ENCODE data around the gene KCNJ15. TPM values are rescaled to one million over a fixed set of nuclear protein-coding genes. Genes with fewer than 3 reads are reported as not detected.

KCNJ15 gene
- 7.1 and 88.5 TPM in 2 replicates for total RNA-seq

DNA sequence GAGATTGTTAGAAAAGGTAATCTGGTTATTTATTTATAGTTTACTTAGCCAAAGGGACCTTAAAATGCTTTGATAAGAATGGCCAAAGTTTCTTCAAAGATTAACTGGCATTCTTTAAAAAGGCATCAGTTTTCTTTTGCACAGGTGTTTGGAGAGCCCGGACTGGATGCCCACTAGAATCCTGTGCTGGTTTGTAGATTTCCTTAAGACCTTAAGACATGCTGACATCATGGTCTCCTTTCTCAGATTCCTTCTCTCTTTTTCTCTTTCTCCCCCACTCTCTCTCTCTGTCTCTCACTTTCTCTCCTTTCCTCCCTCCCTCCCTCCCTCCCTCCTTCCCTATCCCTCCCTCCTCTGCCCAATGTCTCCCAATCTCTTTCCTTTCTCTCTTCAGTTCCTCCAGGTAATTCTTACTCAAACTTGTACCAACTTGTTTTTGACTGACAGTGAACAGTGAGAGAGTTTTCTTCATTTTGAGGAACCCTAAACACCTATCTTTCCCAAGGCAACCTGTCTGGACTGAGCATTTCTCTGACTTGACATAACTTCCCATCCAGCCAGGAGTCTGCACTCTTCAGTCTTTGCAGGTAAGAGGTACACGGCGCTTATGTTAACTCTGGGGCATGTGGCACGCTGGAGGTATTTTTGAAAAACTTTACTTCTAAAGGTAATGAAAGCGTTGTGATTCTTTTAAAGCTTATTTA, at the start of gene KCNJ15:
KCNJ15 (plus strand) TSS at position 393 of the 704 bp plus-strand sequence. CDS start 42,271 bp downstream, outside the sequence.

Other genes with a start within 250 kb of the KCNJ15 start
- not detected in 2 replicates for gene ERG, start 241.5 kb downstream of the KCNJ15 start, total RNA-seq

Measured in placental epithelial cell (primary cell).